Measurements from ENCODE around the gene FGGY.

FGGY gene

GRCh38 chr1:59683197-59683596 lies 386.3 kb downstream of the FGGY start:
- no peak overlapping the region for H3K4me3 Mint-ChIP-seq
- ATAC-seq (replicated peaks) (no peak), DNase-seq (no peak)
- H3K27ac Mint-ChIP-seq = no peak overlapping the region
- H3K4me1 Mint-ChIP-seq (ENCODE audit: low read depth in 2 of 2) = no peaks in the 10 kb centered on the region
- no peaks in the 10 kb centered on the region for H3K9me3 Mint-ChIP-seq
- H3K36me3 Mint-ChIP-seq (ENCODE audit: insufficient read depth) = no peaks in the 10 kb centered on the region
- no peaks in the 10 kb centered on the region for H3K27me3 Mint-ChIP-seq

GRCh38 chr1:59684698-59685097 lies 387.8 kb downstream of the FGGY start:
- no peak for ATAC-seq (replicated peaks)
- Mint-ChIP-seq H3K9me3 (no peaks in the 10 kb centered on the region), H3K27ac (no peak overlapping the region), H3K36me3 (ENCODE audit: insufficient read depth) (no peaks in the 10 kb centered on the region), H3K4me1 (ENCODE audit: low read depth in 2 of 2) (no peaks in the 10 kb centered on the region), H3K4me3 (no peak overlapping the region), H3K27me3 (no peaks in the 10 kb centered on the region)
- DNase-seq = no peak

GRCh38 chr1:59685101-59685500 lies 388.2 kb downstream of the FGGY start:
- no peak for DNase-seq
- Mint-ChIP-seq H3K36me3 (ENCODE audit: insufficient read depth) (no peaks in the 10 kb centered on the region), H3K4me1 (ENCODE audit: low read depth in 2 of 2) (no peaks in the 10 kb centered on the region), H3K9me3 (no peaks in the 10 kb centered on the region), H3K27ac (no peak overlapping the region), H3K27me3 (no peaks in the 10 kb centered on the region), H3K4me3 (no peak overlapping the region)
- ATAC-seq (replicated peaks) = no peak

GRCh38 chr1:59685666-59686065 lies 388.8 kb downstream of the FGGY start:
- DNase-seq = no peak
- H3K4me3 Mint-ChIP-seq = no peak overlapping the region
- no peak overlapping the region for H3K27ac Mint-ChIP-seq

DNA sequence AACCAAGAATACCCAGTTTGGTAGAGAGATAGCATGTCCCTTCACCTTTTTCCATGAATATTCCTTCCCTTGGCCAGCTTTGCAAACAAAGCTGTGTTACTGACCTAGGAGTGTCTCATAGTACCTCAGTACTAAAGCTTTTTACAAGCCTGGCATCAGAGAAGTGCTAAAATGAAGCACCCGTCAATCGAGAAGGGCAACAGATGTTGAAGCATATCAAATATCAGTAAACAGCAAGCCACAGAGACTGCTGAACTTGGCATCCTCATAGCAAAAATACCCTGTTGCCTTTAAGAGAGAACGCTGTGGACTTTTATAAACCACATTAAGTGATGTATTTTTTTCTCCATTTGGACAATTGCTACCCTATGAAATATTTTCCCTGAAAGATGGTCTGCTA lies 389.3 kb downstream of the FGGY start:
- DNase-seq = no peak
- no peaks in the 10 kb centered on the region for H3K9me3 Mint-ChIP-seq
- no peaks in the 10 kb centered on the region for H3K4me1 Mint-ChIP-seq (ENCODE audit: low read depth in 2 of 2)
- no peaks in the 10 kb centered on the region for H3K27me3 Mint-ChIP-seq
- no peaks in the 10 kb centered on the region for H3K36me3 Mint-ChIP-seq (ENCODE audit: insufficient read depth)
- no peak for ATAC-seq (replicated peaks)
- no peak overlapping the region for H3K4me3 Mint-ChIP-seq
- peak overlapping the region in 1 of 2 donors; percentile 13 for H3K27ac Mint-ChIP-seq

More at GRCh38 chr1:59685666-59686065, 388.8 kb downstream of the FGGY start:
- Mint-ChIP-seq H3K36me3 (ENCODE audit: insufficient read depth) (no peaks in the 10 kb centered on the region), H3K4me1 (ENCODE audit: low read depth in 2 of 2) (no peaks in the 10 kb centered on the region), H3K27me3 (no peaks in the 10 kb centered on the region), H3K9me3 (no peaks in the 10 kb centered on the region)
- ATAC-seq (replicated peaks) = no peak

DNA sequence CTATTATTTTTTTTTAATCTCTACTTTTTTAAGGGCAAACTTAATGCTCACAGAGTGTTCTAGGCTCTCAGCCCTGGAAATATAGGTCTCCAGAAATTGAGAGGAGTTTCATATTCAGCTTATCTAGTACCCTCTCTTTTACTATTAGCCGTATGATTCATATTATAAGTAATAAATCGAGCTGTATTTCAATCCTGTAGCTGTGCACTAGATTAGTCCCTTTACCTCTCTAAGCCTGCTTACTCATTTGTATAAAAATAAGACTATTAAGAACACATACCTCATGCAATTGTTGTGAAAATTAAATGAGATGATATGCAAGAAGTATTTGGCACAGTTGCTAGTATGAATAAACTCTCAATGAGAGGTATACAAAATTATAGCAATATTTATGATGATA lies 389.7 kb downstream of the FGGY start:
- H3K9me3 Mint-ChIP-seq = no peaks in the 10 kb centered on the region

DNA sequence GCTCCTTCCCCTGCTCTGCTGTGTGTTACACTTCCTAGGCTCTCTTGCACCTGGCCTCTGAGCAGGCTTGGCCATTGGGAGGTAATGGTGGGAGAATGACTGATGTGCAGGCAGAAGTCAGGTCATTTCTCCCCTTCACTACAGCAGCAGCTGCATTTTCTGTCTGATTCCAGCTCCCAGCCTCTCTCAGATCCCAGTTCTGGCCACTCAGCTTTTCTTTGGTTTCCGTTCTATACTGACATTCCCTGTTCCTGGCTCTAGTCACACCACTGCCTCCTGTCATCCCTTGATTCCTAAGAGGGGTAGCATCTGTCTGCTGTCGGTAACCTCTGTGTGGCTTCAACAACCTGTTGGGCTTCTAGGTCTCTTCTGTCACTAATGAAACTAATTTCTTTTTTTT lies 390.2 kb downstream of the FGGY start:
- no peaks in the 10 kb centered on the region for H3K9me3 Mint-ChIP-seq
- H3K4me1 Mint-ChIP-seq (ENCODE audit: low read depth in 2 of 2) = no peaks in the 10 kb centered on the region
- H3K4me3 Mint-ChIP-seq = no peak overlapping the region
- ATAC-seq (replicated peaks) = no peak
- H3K36me3 Mint-ChIP-seq (ENCODE audit: insufficient read depth) = no peaks in the 10 kb centered on the region
- no peaks in the 10 kb centered on the region for H3K27me3 Mint-ChIP-seq
- H3K27ac Mint-ChIP-seq = no peak overlapping the region
- DNase-seq = no peak

More for the DNA sequence above, 389.7 kb downstream of the FGGY start:
- H3K27ac Mint-ChIP-seq = peak overlapping the region in 1 of 2 donors; percentile 13
- ATAC-seq (replicated peaks) = no peak
- H3K4me3 Mint-ChIP-seq = no peak overlapping the region
- DNase-seq = no peak
- no peaks in the 10 kb centered on the region for H3K36me3 Mint-ChIP-seq (ENCODE audit: insufficient read depth)
- no peaks in the 10 kb centered on the region for H3K27me3 Mint-ChIP-seq
- H3K4me1 Mint-ChIP-seq (ENCODE audit: low read depth in 2 of 2) = no peaks in the 10 kb centered on the region

GRCh38 chr1:59688976-59689375 lies 392.1 kb downstream of the FGGY start:
- Mint-ChIP-seq H3K4me3 (no peak overlapping the region), H3K9me3 (no peaks in the 10 kb centered on the region), H3K27ac (no peak overlapping the region), H3K36me3 (ENCODE audit: insufficient read depth) (no peaks in the 10 kb centered on the region), H3K4me1 (ENCODE audit: low read depth in 2 of 2) (no peaks in the 10 kb centered on the region), H3K27me3 (no peaks in the 10 kb centered on the region)
- no peak for ATAC-seq (replicated peaks)
- DNase-seq = no peak

- H3K4me3 Mint-ChIP-seq = no peak overlapping the region
- no peak overlapping the region for H3K27ac Mint-ChIP-seq
- ATAC-seq (replicated peaks) = no peak
Measured at GRCh38 chr1:59689730-59690129, 392.8 kb downstream of the FGGY start.

GRCh38 chr1:59690171-59690930 lies 393.5 kb downstream of the FGGY start:
- no peaks in the 10 kb centered on the region for H3K36me3 Mint-ChIP-seq (ENCODE audit: insufficient read depth)
- no peaks in the 10 kb centered on the region for H3K27me3 Mint-ChIP-seq
- ATAC-seq (replicated peaks) (no peak), DNase-seq (no peak)
- H3K4me3 Mint-ChIP-seq = no peak overlapping the region
- no peaks in the 10 kb centered on the region for H3K4me1 Mint-ChIP-seq (ENCODE audit: low read depth in 2 of 2)
- no peaks in the 10 kb centered on the region for H3K9me3 Mint-ChIP-seq
- no peak overlapping the region for H3K27ac Mint-ChIP-seq

More at GRCh38 chr1:59689730-59690129, 392.8 kb downstream of the FGGY start:
- Mint-ChIP-seq H3K9me3 (no peaks in the 10 kb centered on the region), H3K27me3 (no peaks in the 10 kb centered on the region), H3K36me3 (ENCODE audit: insufficient read depth) (no peaks in the 10 kb centered on the region), H3K4me1 (ENCODE audit: low read depth in 2 of 2) (no peaks in the 10 kb centered on the region)
- no peak for DNase-seq

DNA sequence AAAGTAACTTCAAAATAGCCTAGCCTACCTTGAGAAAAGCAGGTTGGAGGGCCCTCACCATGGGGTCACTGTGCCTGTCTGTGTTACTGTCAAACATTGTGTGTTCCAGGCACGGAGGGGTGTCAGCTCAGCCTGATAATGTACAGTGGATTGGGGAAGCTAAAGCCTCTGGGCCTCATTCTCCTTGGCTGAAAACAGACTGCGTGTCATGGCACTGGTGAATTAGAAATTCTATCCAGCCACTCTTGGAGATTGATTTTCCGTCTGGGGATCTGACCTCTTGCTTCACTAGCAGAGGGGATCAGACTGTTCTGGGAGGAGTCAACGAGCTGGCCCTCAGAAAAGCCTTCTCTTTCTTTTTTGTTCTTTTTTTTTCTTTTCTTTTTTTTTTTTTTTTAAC lies 394.4 kb downstream of the FGGY start:
- no peak for DNase-seq
- no peaks in the 10 kb centered on the region for H3K9me3 Mint-ChIP-seq
- H3K4me3 Mint-ChIP-seq = no peak overlapping the region
- no peaks in the 10 kb centered on the region for H3K36me3 Mint-ChIP-seq (ENCODE audit: insufficient read depth)
- H3K4me1 Mint-ChIP-seq (ENCODE audit: low read depth in 2 of 2) = no peaks in the 10 kb centered on the region
- no peak for ATAC-seq (replicated peaks)
- no peaks in the 10 kb centered on the region for H3K27me3 Mint-ChIP-seq
- no peak overlapping the region for H3K27ac Mint-ChIP-seq

- no peak for DNase-seq
- Mint-ChIP-seq H3K27ac (no peak overlapping the region), H3K36me3 (ENCODE audit: insufficient read depth) (no peaks in the 10 kb centered on the region), H3K4me3 (no peak overlapping the region), H3K27me3 (no peaks in the 10 kb centered on the region), H3K9me3 (no peaks in the 10 kb centered on the region), H3K4me1 (ENCODE audit: low read depth in 2 of 2) (peaks cover 4 to 13% of the 10 kb centered on the region in 2 donors)
- ATAC-seq (replicated peaks) = no peak
Measured at GRCh38 chr1:59692591-59692990, 395.7 kb downstream of the FGGY start.

GRCh38 chr1:59693406-59693805 lies 396.5 kb downstream of the FGGY start:
- ATAC-seq (replicated peaks) (no peak), DNase-seq (no peak)
- H3K27me3 Mint-ChIP-seq = no peaks in the 10 kb centered on the region
- H3K4me3 Mint-ChIP-seq = no peak overlapping the region
- H3K36me3 Mint-ChIP-seq (ENCODE audit: insufficient read depth) = no peaks in the 10 kb centered on the region
- peaks cover 4 to 15% of the 10 kb centered on the region in 2 donors for H3K4me1 Mint-ChIP-seq (ENCODE audit: low read depth in 2 of 2)
- no peaks in the 10 kb centered on the region for H3K9me3 Mint-ChIP-seq
- no peak overlapping the region for H3K27ac Mint-ChIP-seq

- DNase-seq = no peak
- H3K4me1 Mint-ChIP-seq (ENCODE audit: low read depth in 2 of 2) = peaks cover 4 to 19% of the 10 kb centered on the region in 2 donors
- no peak for ATAC-seq (replicated peaks)
- no peaks in the 10 kb centered on the region for H3K9me3 Mint-ChIP-seq
- H3K4me3 Mint-ChIP-seq = no peak overlapping the region
- H3K36me3 Mint-ChIP-seq (ENCODE audit: insufficient read depth) = no peaks in the 10 kb centered on the region
- no peaks in the 10 kb centered on the region for H3K27me3 Mint-ChIP-seq
- peak overlapping the region in 1 of 2 donors; percentile 41 for H3K27ac Mint-ChIP-seq
Measured at GRCh38 chr1:59695252-59695651, 398.4 kb downstream of the FGGY start.
